T1000 (cell line): Measurements from ENCODE around the gene DENND1B.
"Not testable (repeated sequence)": the region's sequence is repeated elsewhere in the genome, so short reads cannot be mapped to it uniquely, and the experiment has no call there.

Source experiments
- DNase-seq: peaks from one replicate; lab custom pipeline; 2025; ENCODE audit warnings: mixed read lengths; lab: John Stamatoyannopoulos, UW

DENND1B gene

GRCh38 chr1:197553281-197553680 lies 222.0 kb downstream of the DENND1B start:
- no peak for DNase-seq

DNA sequence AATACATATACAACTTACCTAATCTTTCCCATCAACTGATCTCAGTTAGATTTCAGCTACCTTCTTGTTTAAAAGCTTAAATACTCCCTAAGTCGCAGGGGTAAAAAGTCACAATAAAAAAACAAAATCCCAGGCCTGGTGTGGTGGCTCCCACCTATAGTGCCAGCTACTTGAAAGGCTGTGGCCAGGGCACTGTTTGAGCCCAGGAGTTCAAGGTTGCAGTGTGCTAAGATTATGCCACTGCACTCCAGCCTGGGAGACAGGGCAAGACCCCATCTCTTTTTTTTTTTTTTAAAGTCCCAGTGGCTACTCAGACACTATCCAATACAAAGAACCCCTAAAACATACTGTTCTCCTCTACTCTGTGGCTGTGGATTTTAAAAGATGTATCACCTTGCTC lies 228.3 kb downstream of the DENND1B start:
- no peak for DNase-seq

DNA sequence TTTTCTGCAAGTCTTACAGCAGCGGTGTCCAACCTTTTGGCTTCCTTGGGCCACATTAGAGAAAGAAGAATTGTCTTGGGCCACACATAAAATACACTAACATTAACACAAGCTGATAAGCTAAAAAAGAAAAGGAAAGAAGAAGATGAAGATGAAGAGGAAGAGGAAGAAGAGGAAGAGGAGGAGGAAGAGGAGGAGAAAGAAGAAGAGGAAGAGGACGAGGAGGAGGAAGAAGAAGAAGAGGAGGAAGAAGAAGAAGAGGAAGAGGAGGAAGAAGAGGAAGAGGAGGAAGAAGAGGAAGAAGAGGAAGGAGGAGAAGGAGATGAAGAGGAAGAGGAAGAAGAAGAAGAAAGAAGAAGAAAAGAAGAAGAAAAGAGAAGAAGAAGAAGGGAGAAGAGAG lies 230.7 kb downstream of the DENND1B start:
- no peak for DNase-seq

GRCh38 chr1:197544130-197544529 lies 231.2 kb downstream of the DENND1B start:
- DNase-seq = no peak

DNA sequence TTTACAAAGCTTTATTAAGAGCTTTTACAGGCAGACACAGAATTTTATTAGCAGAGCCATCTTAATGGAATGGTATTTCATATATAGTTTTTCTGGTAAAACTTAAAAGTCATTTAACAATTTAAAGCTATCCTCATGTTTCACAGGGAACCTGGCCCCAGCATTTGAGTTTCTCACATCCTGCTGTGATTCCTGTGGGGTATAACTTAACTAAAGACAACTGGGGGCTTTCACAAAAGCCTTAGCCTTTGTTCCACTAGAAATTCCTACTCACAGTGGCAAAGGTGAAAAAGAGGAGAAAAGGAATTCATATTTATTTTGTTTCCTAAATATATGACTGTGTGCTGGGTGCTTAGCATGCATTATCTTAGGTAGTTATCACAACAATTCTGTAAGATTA lies 233.9 kb downstream of the DENND1B start:
- no peak for DNase-seq

GRCh38 chr1:197526736-197527371 lies 248.4 kb downstream of the DENND1B start:
- DNase-seq = no peak

DNA sequence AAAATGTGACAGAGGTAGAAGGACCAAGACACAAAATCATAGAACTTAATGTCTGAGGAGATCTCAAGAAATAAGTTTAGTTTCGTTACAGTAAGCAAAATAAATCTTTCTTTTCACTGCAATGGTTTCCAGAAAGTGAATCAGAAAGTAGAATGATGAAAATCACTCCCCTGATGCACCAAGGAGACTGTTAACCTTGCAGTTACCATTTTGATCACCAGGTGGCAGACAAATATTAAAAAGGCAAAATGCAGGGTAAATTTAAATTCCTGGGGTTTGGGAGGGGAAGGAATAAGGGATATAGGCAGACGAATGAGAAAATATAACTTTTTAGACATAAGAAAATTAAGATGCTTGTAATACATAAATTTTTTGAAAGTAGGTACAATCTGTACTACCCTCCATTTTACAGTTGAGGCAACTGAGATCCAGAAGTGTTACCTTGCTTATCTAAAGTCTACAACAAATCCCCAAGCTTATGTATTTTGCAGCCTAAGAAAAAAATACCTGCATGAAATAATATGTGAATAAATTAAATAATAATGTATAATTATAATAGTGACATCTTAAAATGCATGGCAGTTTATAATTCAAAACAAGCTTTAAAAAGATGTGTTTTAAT lies 254.1 kb downstream of the DENND1B start:
- DNase-seq = no peak

DNA sequence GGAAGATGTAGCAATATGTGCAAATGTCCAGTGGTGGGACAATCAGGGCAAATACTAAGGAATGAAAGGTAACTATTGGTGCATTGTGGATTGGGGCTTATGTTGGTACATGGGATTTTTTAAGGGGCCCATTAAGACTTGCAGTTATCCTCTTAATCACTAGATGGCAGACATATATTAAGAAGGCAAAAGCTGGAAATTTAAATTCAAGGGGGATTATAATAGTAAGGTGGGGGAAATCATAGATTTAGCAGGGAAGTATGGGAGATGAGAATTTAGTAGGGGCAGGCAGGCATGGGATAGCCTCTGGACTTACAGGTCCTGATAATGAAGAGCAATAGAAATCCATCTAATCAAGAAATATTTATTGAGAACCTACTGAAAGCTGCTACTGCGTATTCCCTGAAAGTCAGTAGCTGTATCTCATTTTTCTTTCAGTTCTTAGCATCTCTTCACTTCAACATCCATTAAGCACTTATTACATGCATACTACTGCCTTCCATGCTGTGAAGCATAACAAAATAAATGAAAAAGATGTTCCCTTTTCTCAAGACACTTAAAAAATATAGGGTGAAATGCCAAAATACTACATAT lies 255.4 kb downstream of the DENND1B start:
- DNase-seq = no peak

- DNase-seq = no peak
Observed at GRCh38 chr1:197515421-197515820, 259.9 kb downstream of the DENND1B start.

- DNase-seq = no peak
Observed at GRCh38 chr1:197510691-197511378, 264.4 kb downstream of the DENND1B start.

- DNase-seq = no peak
Observed at GRCh38 chr1:197496722-197497121, 278.6 kb downstream of the DENND1B start.

- not testable (repeated sequence) for DNase-seq
Observed at GRCh38 chr1:197491505-197491904, 283.8 kb downstream of the DENND1B start.

- DNase-seq = no peak
Observed at GRCh38 chr1:197486946-197487345, 288.3 kb downstream of the DENND1B start.

DNA sequence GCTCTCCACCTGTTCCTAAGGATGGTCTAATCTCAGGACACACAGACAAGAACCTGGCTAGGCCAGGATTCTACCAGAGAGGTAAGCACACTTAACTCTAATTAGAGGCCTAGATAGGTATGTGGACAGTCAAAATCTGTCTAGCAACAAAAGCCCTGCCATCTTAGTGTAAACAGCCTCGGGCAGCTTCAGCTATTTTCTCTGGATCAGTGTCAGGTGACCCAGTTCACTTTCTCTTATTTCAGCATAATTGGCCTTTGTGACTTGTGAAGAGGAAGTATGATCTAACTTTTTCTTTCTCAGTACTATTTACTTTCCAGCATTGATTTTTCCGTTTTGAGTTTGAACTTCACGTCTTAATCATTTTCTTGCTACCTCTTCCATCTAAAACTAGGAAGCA lies 289.5 kb downstream of the DENND1B start:
- DNase-seq = no peak

- no peak for DNase-seq
Observed at GRCh38 chr1:197481101-197481500, 294.2 kb downstream of the DENND1B start.

DNA sequence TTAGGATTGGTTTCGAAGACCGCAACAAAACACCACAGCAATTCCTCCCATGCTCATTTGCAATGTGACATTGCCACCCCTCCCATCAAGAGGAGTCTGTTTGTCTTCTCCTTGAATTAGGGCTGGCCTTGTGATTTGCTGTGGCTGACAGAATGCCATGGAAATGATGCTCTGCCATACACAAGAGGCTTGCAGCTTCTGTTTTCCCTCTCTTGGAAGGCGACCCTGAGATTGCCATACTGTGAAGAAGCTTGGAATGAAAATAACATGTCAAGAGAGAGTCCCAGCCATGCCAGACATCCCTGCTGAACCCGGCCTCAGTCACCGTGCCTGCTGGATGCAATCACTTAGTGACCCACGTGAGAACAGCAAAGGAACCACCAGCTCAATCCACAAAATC lies 294.8 kb downstream of the DENND1B start:
- DNase-seq = no peak

- DNase-seq = no peak
Observed at GRCh38 chr1:197472141-197472540, 303.1 kb downstream of the DENND1B start.

- DNase-seq = no peak
Observed at GRCh38 chr1:197471248-197471985, 303.9 kb downstream of the DENND1B start.

- no peak for DNase-seq
Observed at GRCh38 chr1:197470330-197470729, 304.9 kb downstream of the DENND1B start.

DNA sequence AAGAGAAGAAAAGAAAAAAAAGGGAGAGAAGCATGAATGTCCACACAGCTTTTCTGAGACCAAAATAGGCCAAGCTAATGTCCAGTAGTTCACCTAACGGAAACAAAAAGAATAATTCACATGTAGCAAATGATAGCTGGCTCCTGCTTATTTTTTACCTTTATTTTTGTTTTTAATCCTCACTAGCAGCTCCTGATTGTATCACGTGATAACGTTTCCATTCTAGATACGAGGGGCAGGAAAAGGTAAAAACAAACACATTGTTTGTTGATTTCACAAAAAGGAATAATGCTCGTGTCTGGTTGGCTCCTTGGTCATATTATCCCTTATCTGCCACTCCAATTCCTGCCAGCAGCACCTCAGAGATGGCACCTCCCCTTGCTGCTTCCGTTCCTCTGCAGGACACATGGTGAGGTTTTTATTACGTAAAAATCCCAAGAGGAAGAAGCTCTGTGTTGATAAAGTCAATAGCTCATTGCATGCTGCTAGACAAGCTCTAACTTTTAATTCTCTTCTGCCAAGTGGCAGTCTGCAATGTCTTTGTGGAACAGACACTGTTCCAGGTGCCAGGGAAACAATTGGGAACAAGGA lies 305.6 kb downstream of the DENND1B start:
- DNase-seq = no peak

GRCh38 chr1:197468543-197469175 lies 306.6 kb downstream of the DENND1B start:
- no peak for DNase-seq
